CD4-positive, alpha-beta T cell treated with Interleukin-1 beta for 1 hour (primary cell): ENCODE data around the gene CEMP1.
"Not testable (repeated sequence)": the region's sequence is repeated elsewhere in the genome, so short reads cannot be mapped to it uniquely, and the experiment has no call there.

ENCODE experiments used
- DNase-seq, 2 donors: peaks; one replicate each; pipeline ENCODE4 v3.0.0-alpha.2; 2020 to 2022

Gene CEMP1

DNA sequence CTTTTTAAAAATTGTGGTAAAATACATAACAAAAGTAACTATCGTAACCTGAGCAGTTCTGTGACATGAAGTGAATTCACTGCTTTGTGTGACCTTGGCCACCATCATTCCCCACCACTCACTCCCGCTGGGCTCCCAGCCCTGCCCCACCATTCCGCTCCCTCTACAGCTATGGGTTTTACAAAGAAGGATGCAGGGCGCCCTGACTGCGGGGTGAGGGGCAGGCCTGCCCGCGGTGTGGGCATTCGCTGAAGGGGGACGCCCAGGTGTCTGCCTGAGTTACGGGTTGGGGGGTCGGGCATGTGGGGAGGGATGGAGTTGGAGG, at the start of gene CEMP1:
Gene CEMP1, minus strand, starts transcription at position 38 of the 325 bp plus-strand sequence. CDS start 335 bp downstream, outside the sequence.
- no peak for DNase-seq

- not testable (repeated sequence) for DNase-seq
These were observed 49.6 kb upstream of the CEMP1 start for GRCh38 chr16:2580818-2581217.

DNA sequence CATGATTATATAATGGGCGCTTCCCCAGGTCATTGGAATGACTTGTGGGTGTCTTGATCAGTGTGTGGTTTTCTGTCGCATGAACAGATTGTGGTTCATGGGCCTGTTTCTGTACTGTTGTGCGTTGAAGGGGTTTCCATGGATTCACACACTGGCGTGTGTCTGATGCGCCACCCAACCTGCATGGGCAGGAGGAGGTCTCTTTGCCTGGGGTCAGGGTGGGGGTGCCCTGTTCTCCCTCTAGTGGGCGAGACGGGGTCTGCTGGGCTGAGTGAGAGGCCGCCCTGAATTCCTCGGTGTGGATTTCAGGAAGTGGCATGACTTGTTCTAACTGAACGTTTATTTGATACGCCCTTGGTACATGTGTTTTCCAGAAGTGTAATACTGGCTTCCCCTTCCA, 48.9 kb upstream of the CEMP1 start:
- DNase-seq: not testable (repeated sequence)

- DNase-seq: not testable (repeated sequence)
These were observed 47.7 kb upstream of the CEMP1 start for GRCh38 chr16:2578905-2579304.

DNA sequence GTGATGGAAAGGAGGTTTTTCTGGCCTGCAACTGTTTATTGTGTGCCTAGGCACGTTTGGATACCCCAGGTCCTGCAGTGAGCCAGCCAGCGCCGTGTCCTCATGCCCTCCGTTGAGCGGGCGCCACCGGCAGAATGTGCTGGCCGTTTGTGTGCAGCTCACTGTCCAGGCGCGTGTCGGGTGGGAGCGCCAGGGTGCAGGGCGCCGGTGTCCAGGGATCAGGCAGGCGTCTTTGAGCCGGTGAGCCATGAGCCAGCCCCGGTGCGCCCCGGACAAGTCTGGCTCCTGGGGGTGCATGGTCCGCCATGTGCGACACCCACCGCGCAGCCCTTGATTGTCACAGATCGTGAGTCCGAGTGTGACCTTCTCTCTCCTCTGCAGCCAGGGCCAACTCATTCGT, 45.8 kb upstream of the CEMP1 start:
- not testable (repeated sequence) for DNase-seq

DNA sequence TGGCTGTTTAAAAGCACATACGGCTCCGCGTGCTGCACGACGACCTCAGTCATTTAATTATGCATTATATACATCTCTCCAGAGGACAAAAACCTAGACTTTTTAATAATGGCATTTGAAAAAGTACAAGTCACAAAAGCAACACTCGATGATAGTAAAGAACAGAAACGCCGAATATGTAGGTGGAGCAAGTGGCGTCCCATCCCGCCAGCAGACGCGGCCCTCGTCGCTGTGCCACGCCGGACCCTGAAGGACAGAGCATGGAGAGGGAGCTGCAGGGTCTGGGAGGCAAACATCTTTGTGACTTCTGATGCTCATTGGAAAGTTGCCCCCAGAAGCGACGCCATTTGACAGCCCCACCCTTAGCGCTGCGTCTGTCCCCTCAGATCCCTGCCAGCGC, 44.6 kb upstream of the CEMP1 start:
- DNase-seq: not testable (repeated sequence)

DNA sequence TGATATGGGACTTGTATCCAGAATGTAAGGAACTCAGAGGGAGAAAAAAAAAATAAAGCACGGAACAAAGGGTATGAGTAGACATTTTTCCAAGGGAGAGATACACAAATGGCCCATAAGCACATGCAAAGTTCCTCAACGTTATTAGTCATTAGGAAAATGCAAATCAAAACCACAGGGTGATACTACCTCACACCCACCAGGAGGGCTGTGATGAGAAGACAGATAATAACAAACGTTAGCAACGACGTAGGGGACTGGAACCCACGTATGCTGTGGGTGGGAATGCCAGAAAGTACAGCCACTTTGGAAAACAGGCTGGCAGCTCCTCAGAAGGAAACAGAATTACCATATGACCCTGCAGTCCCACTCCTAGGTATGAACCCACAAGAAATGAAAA, 41.5 kb upstream of the CEMP1 start:
- DNase-seq: not testable (repeated sequence)

GRCh38 chr16:2568573-2568972, 37.4 kb upstream of the CEMP1 start:
- DNase-seq: not testable (repeated sequence)

- not testable (repeated sequence) for DNase-seq
These were observed 36.3 kb upstream of the CEMP1 start for GRCh38 chr16:2567506-2567905.

GRCh38 chr16:2560798-2561133, 29.6 kb upstream of the CEMP1 start:
- peak; percentile 75 to 78 for DNase-seq

DNA sequence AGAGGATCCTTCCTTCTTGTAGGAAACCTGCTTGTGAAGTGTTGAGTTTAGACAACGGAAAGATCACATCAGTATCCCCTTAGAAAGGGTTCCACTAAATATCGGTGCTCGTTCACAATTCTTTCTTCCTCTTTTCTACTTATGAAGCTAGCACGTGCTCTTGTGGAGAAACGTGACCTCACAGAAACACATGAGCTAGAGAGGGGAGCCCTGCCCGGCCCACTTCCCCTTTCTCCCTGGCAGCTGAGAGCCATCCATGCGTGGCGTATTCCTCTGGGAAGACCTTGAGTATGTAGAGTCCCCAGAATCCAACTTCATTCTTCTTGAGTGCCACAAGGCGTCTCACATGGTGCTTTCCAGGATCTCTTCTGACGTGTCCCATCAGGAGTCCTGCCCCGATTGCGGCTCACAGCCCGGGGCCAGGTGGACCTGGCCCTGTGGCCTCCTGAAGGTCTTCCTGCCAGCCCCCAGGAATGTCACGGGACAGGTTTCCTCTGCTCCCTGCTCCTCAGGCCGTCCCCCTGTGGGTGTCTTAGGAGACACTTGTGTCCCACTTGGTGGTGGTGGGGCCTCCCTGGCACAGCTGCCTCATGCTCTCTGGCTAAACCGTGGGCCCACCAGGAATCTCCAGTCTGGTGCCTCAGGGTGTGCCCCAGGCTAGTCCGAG, 29.1 kb upstream of the CEMP1 start:
- DNase-seq: peak in 1 of 2 donors; percentile 42

DNA sequence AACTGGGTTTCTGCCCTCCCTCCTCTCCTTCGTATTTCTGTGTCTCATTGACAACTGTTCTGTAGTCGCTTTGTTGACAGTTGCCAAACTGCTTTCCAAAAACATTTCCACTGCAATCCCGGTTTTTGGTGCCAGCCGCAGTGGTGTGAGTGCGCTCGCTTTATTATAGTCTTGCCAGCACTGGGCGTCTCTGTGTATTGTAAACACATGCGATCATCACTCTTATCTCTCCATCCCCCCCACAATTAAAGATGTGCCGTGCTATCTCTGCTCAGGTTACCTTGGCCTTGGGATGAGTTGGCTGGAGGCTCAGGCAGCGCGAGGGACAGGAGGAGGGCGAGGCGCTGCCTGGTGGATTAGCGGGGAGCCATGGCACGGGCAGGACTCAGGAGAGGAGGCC, 25.9 kb upstream of the CEMP1 start:
- DNase-seq: not testable (repeated sequence)

- not testable (repeated sequence) for DNase-seq
These were observed 23.7 kb upstream of the CEMP1 start for GRCh38 chr16:2554709-2555425.

DNA sequence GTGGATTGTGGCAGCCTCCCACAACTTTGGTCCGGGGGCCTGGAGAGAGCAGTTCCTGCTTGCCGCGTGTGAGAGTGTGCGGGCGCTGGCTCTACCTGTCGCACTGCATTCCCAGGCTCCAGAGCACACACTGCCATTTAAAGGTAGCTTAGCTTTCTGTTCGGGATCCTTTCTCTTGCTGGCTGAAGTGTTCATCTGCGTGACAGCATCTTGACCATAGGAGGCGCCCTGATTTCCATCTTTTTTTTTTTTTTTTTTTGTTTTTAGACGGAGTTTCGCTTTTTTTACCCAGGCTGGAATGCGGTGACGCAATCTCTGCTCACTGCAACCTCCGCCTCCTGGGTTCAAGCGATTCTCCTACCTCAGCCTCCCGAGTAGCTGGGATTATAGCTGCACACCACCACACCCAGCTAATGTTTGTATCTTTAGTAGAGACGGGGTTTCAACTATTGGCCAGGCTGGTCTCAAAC, 20.2 kb upstream of the CEMP1 start:
- DNase-seq: not testable (repeated sequence)

GRCh38 chr16:2550283-2550878, 19.2 kb upstream of the CEMP1 start:
- DNase-seq: not testable (repeated sequence)

- not testable (repeated sequence) for DNase-seq
These were observed 12.6 kb upstream of the CEMP1 start for GRCh38 chr16:2543771-2544170.

GRCh38 chr16:2541409-2541808, 10.2 kb upstream of the CEMP1 start:
- not testable (repeated sequence) for DNase-seq

- DNase-seq: peak in 1 of 2 donors; percentile 43
These were observed 9.7 kb upstream of the CEMP1 start for GRCh38 chr16:2540912-2541311.

GRCh38 chr16:2539845-2540458, 8.7 kb upstream of the CEMP1 start:
- DNase-seq: peak; percentile 33 to 50

- not testable (repeated sequence) for DNase-seq
These were observed 8.1 kb upstream of the CEMP1 start for GRCh38 chr16:2539192-2539844.

DNA sequence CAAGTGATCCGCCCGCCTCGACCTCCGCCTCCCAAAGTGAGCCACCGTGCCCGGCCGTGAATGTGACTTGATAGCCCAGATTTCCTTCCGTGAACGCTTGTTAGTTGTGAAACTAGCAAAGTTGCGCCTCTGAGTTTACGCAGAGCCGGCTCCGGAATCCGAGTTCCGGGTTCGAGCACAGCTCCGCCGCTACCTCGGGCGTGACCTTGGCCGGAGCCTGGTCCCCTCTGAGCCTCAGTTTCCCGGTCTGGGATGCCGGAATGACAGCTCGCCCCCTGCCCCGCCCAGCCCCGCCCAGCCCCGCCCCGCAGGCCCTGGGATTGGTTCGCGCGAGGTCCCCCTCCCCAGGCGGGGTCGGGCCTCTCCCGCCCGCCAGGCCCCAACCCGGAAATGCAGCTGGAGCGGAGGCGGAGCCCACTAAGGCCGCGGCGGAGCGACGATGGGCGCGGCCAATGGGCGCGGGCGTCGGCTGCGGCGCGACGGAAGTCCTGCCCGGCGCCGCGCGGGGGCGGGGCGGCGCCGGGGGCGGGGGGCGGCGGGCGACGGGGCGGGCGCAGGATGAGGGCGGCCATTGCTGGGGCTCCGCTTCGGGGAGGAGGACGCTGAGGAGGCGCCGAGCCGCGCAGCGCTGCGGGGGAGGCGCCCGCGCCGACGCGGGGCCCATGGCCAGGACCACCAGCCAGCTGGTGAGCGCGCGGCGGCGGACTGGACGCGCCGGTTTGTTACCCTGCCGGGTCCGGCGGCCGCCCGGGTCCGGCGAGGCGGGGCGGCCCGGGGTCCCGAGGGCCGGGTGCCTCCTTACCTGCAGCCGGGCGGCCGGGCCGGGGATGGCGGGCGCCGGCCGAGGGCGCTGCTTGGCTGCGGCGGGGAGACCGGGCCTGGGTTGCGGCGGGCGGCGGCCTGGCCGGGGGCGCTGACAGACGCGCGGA, 6.5 kb upstream of the CEMP1 start, which contains the start of gene PDPK1:
Gene PDPK1, plus strand, starts transcription at position 571 of the 929 bp plus-strand sequence. Its CDS starts 92 bp downstream, at position 663.
- peak; percentile 96 to 97 for DNase-seq

GRCh38 chr16:2535625-2536013, 4.4 kb upstream of the CEMP1 start:
- peak in 1 of 2 donors; percentile 51 for DNase-seq
